AG09309 (cell line): ENCODE data around the gene VWA1.
"Not testable (repeated sequence)": the region's sequence is repeated elsewhere in the genome, so short reads cannot be mapped to it uniquely, and the experiment has no call there.

Experiments
- DNase-seq: peaks from one replicate; pipeline ENCODE4 v3.0.0-alpha.2; 2010; ENCODE audit warnings: low read depth
- H3K4me3 ChIP-seq: 2 replicates; pipeline ENCODE4 v1.5.1; 2011; ENCODE audit warnings: mild to moderate bottlenecking, low read depth, low read length, moderate library complexity; ENCODE audit not compliant: control insufficient read depth
- TF ChIP-seq, protein P1 (sequence below): IDR thresholded peaks from 2 replicates; pipeline ENCODE4 v1.5.1; 2011; ENCODE audit warnings: mild to moderate bottlenecking, low read depth, low read length, inconsistent platforms; ENCODE audit not compliant: insufficient read depth, control insufficient read depth; ENCODE audit errors: missing control alignments

Gene VWA1

DNA sequence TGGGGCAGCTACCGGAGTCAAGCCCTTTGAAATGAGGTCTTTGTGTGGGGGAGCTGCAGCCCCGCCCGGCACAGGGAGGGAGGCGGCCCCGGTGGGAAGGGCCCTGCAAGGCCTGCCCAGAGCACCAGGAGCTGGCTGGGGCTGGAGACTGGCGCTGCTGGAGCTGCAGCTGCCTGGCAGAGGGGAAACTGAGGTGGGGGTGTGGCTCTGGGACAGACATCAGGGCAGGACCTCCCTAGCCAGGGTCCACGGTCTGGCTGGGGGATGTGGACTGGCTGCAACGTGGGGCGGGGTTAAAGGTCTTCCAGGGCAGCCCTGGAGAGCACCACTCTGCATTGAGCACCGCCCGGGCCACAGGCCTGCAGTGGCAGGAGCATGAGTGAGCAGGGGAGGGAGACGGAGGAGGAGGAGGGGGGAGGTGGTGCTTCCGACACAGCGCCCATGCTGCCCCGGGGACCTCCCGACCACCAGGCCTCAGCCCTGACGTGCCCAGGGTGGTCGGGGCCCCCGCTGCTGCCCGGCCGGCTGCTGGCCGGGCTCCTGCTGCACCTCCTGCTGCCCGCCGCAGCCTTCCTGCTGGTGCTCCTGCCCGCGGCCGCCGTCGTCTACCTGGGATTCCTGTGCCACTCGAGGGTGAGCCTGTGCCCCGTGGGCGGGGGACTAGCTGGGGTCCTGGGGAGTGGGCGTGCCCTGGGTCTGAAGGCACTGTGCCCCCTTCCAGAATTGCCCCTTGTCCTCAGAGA is 9.6 kb upstream of the VWA1 start:
- DNase-seq, result no peak
- H3K4me3 ChIP-seq, result no peak overlapping the region
- TF ChIP-seq, protein P1, sequence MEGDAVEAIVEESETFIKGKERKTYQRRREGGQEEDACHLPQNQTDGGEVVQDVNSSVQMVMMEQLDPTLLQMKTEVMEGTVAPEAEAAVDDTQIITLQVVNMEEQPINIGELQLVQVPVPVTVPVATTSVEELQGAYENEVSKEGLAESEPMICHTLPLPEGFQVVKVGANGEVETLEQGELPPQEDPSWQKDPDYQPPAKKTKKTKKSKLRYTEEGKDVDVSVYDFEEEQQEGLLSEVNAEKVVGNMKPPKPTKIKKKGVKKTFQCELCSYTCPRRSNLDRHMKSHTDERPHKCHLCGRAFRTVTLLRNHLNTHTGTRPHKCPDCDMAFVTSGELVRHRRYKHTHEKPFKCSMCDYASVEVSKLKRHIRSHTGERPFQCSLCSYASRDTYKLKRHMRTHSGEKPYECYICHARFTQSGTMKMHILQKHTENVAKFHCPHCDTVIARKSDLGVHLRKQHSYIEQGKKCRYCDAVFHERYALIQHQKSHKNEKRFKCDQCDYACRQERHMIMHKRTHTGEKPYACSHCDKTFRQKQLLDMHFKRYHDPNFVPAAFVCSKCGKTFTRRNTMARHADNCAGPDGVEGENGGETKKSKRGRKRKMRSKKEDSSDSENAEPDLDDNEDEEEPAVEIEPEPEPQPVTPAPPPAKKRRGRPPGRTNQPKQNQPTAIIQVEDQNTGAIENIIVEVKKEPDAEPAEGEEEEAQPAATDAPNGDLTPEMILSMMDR, result no peak

DNA sequence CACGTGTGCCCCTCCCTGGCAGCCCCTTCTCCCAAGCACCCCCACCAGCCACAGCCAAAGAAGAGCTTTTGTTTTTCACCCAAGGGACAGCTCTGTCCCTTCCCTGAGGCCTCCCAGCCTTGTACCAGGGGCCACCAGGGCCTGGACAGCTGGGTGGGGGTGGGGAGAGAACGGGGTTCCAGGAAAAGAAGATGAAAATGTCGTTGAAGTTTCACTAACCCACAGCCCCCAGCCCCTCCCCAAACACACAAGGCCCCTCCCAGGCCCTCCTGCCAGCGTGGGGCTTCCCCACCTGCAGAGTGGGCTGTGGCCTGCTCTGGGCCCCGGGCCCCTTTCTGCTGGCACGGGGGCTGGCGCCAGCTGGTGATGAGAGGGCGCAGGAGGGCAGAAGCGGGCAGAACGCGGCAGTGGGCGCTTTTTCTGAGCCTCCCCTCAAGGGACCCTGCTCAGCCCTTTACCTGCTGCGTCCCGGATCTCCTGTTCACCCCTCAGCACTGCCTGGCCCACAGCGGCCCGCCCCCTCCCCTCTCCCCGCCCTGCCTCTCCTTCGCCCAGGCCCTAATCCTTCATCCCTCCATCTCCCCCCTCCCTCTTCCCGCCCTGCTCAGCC is 8.9 kb upstream of the VWA1 start:
- no peak for DNase-seq
- no peak overlapping the region for H3K4me3 ChIP-seq
- TF ChIP-seq, protein P1, result no peak

DNA sequence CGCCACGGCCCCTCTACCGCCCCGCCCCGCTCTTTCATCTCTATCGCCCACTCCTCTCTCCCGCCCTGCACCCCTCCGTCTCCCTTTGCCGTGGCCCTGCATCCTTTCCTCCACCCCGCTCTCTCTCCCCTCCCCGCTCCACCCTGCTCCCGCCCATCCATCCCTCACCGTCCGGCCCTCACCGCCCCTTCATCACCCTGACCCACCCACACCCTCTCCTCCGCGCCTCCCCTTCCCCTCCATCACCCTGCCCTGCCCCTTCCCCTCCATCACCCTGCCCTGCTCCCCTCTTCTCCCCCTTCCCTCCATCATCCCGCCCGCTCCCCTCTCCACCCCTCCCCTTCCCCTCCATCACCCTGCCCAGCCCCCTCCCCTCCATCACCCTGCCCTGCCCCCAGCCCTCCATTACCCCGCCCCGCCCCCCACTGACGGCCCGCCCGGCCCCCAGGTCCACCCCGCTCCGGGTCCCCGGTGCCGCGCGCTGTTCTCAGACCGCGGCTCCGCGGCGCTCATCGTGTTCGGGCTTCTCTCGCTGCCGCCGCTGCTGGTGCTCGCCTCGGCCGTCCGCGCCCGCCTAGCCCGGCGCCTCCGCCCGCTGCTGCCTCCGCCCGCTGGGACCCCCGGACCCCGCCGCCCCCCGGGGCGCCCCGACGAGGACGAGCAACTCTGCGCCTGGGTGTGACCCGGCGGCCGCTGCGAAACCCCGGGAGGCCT is 8.2 kb upstream of the VWA1 start:
- no peak overlapping the region for H3K4me3 ChIP-seq
- TF ChIP-seq, protein P1, result no peak
- DNase-seq, result no peak

DNA sequence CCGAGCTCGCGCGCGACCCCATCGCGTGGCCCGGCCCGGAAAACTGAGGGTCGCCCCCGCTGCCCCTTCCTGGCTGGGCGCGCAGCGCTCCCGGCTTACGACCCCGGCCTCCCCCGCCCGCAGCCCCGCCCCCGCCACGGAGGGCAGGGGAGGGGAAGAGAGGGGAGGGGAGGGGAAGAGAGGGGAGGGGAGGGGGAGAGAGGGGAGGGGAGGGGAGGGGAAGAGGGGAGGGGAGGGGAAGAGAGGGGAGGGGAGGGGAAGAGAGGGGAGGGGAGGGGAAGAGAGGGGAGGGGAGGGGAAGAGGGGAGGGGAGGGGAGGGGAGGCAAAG is 7.7 kb upstream of the VWA1 start:
- no peak overlapping the region for H3K4me3 ChIP-seq
- TF ChIP-seq, protein P1, result no peak

DNA sequence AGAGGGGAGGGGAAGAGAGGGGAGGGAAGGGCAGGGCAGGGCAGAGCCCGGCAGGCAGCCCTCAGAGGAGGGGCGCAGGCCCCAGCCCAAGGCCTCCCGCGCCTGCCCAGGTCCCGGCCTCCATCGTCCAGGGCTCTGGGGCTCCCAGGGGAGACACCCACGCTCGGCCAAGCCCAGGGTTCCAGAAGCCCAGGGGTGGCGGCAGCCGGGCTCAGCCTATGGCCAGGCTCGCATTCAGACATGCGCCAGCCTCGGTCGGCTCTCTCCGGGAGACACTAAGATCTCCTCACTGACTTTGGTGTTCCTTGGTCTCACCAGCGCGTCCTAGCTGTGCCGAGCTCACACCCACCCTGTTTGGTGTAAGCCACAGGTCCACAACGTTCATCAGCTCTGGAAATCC is 7.3 kb upstream of the VWA1 start:
- TF ChIP-seq, protein P1, result no peak
- no peak overlapping the region for H3K4me3 ChIP-seq
- DNase-seq, result no peak

More for the DNA sequence above, 7.7 kb upstream of the VWA1 start:
- no peak for DNase-seq

DNA sequence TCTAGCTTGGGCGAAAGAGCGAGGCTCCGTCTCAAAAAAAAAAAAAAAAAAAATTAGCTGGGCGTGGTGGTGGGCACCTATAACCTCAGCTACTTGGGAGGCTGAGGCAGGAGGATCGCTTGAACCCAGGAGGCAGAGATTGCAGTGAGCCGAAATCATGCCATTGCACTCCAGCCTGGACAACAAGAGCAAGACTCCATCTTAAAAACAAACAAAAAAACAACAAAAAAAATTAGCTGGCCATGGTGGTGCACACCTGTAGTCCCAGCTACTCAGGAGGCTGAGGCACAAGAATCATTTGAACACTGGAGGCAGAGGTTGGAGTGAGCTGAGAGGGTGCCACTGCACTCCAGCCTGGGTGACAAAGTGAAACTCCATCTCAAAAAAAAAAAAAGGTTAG is 6.5 kb upstream of the VWA1 start:
- not testable (repeated sequence) for DNase-seq

DNA sequence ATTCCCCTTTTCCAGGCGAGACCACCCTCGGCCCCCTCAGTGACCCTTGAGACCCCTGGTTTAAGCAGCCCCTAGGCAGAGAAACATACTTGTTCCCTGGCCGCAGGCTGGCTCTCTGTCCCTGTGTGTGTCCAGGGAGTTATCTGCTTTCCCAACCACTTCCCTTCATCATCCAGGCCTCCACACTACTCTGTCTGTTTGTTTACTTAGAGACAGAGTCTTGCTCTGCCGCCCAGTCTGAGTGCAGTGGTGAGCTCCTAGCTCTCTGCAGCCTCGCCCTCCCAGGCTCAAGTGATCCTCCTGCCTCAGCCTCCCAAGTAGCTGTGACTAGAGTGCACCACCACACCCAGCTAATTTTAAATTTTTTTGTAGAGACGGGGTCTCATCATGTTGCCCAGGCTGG is 5.8 kb upstream of the VWA1 start:
- no peak for DNase-seq
- TF ChIP-seq, protein P1, result no peak
- no peak overlapping the region for H3K4me3 ChIP-seq

More for the DNA sequence above, 6.5 kb upstream of the VWA1 start:
- H3K4me3 ChIP-seq, result not testable (repeated sequence)
